Breast epithelium (tissue), 3 donors: ENCODE data around the gene CLASP1.

Experiments
- POLR2A ChIP-seq: fragments of 450-650 bp; IDR thresholded peaks from one replicate; pipeline ENCODE4 v1.6.1; 2016; ENCODE audit warnings: antibody characterized with exemption, mild to moderate bottlenecking, moderate library complexity
- POLR2AphosphoS5 ChIP-seq, 3 donors: sonication (generic); formaldehyde crosslinking; IDR thresholded peaks; one replicate each; pipeline ENCODE4 v1.6.1; 2017; ENCODE audit warnings: antibody characterized with exemption in 3 of 3
- TF ChIP-seq, protein P1 (sequence below), 3 donors: fragments of 450-650 bp; IDR thresholded peaks; one replicate each; pipeline ENCODE4 v1.5.1; 2016 to 2017; ENCODE audit warnings: antibody characterized with exemption in 3 of 3, mild to moderate bottlenecking in 3 of 3, moderate library complexity in 3 of 3

DNA sequence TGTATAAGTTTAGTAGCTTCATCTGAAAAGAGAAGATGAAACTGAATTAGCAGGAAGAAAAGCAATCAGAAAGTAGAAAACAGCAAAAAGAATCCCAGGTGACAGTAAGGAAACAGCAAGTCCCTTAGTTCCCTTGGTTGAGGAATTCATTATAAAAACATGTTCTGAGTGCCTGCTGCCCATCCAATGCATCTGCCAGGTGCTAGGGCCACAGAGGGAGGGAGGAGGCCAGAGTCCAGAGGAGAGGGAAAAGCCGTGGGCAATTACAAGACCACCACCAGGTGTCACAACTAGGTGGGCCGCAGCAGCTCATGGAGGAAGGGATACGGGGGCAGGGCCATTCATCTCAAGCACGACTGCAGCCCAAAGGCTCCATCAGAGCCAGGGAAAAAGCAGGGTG is 308.3 kb downstream of the CLASP1 start:
- TF ChIP-seq POLR2A (no peak), POLR2AphosphoS5 (IDR thresholded peaks at IDR 0.05) (no peak)
- TF ChIP-seq, protein P1, sequence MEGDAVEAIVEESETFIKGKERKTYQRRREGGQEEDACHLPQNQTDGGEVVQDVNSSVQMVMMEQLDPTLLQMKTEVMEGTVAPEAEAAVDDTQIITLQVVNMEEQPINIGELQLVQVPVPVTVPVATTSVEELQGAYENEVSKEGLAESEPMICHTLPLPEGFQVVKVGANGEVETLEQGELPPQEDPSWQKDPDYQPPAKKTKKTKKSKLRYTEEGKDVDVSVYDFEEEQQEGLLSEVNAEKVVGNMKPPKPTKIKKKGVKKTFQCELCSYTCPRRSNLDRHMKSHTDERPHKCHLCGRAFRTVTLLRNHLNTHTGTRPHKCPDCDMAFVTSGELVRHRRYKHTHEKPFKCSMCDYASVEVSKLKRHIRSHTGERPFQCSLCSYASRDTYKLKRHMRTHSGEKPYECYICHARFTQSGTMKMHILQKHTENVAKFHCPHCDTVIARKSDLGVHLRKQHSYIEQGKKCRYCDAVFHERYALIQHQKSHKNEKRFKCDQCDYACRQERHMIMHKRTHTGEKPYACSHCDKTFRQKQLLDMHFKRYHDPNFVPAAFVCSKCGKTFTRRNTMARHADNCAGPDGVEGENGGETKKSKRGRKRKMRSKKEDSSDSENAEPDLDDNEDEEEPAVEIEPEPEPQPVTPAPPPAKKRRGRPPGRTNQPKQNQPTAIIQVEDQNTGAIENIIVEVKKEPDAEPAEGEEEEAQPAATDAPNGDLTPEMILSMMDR (IDR thresholded peaks at IDR 0.05) = no peak
